ENCODE measurements around the gene UNC13B.

GRCh38 chr9:35396560-35397215 lies 234.9 kb downstream of the UNC13B start:
- no peak for TF ChIP-seq CTBP2 (IDR thresholded peaks at IDR 0.05; ENCODE audit: borderline replicate concordance, insufficient read depth, insufficient read length, low read length)
- TF ChIP-seq, protein P1, sequence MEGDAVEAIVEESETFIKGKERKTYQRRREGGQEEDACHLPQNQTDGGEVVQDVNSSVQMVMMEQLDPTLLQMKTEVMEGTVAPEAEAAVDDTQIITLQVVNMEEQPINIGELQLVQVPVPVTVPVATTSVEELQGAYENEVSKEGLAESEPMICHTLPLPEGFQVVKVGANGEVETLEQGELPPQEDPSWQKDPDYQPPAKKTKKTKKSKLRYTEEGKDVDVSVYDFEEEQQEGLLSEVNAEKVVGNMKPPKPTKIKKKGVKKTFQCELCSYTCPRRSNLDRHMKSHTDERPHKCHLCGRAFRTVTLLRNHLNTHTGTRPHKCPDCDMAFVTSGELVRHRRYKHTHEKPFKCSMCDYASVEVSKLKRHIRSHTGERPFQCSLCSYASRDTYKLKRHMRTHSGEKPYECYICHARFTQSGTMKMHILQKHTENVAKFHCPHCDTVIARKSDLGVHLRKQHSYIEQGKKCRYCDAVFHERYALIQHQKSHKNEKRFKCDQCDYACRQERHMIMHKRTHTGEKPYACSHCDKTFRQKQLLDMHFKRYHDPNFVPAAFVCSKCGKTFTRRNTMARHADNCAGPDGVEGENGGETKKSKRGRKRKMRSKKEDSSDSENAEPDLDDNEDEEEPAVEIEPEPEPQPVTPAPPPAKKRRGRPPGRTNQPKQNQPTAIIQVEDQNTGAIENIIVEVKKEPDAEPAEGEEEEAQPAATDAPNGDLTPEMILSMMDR (IDR thresholded peaks at IDR 0.05; ENCODE audit: control extremely low read depth in 1 of 3, insufficient read depth in 1 of 3, low read depth in 1 of 3, low read length in 3 of 3) = no peak
- no peak for TF ChIP-seq CEBPB (IDR thresholded peaks at IDR 0.05; ENCODE audit: low read depth, low read length)
- TF ChIP-seq EZH2 (IDR thresholded peaks at IDR 0.05; ENCODE audit: low read depth, low read length, severe bottlenecking) = no peak
- TF ChIP-seq POLR2AphosphoS5 (IDR thresholded peaks at IDR 0.05; ENCODE audit: low read depth, low read length) = no peak
- no peak for TF ChIP-seq TCF12 (IDR thresholded peaks at IDR 0.05; ENCODE audit: low read depth, low read length)
- no peak for TF ChIP-seq ASH2L (IDR thresholded peaks at IDR 0.05; ENCODE audit: low read length)
- TF ChIP-seq TAF1 (IDR thresholded peaks at IDR 0.05; ENCODE audit: low read depth, low read length) = no peak
- no peak for TF ChIP-seq POU5F1 (IDR thresholded peaks at IDR 0.05; ENCODE audit: low read depth, low read length)
- TF ChIP-seq GTF2F1 (IDR thresholded peaks at IDR 0.05; ENCODE audit: borderline replicate concordance, low read depth, low read length) = no peak
- TF ChIP-seq EP300 (IDR thresholded peaks at IDR 0.05; ENCODE audit: borderline replicate concordance in 1 of 2, low read depth in 2 of 2, low read length in 2 of 2) = no peak
- TF ChIP-seq, protein P2, sequence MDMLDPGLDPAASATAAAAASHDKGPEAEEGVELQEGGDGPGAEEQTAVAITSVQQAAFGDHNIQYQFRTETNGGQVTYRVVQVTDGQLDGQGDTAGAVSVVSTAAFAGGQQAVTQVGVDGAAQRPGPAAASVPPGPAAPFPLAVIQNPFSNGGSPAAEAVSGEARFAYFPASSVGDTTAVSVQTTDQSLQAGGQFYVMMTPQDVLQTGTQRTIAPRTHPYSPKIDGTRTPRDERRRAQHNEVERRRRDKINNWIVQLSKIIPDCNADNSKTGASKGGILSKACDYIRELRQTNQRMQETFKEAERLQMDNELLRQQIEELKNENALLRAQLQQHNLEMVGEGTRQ (IDR thresholded peaks at IDR 0.05; ENCODE audit: low read length) = no peak
- no peak for TF ChIP-seq SAP30 (IDR thresholded peaks at IDR 0.05; ENCODE audit: insufficient read depth, insufficient replicate concordance, low read length)
- no peak for TF ChIP-seq KDM4A (IDR thresholded peaks at IDR 0.05; ENCODE audit: low read depth, low read length, severe bottlenecking)
